WTC11 (cell line): ENCODE data around the gene SLU7.

Experiments used
- CTCF ChIP-seq: fragments of 200-600 bp; IDR thresholded peaks from 2 replicates; pipeline ENCODE4 v1.8.0; 2022; ENCODE audit warnings: antibody characterized with exemption
- NR2C2 ChIP-seq: sonication (generic); formaldehyde crosslinking; IDR thresholded peaks from 2 replicates; pipeline ENCODE4 v1.8.0; 2022; ENCODE audit warnings: mild to moderate bottlenecking, missing genetic modification reagents
- SMAD4 ChIP-seq: sonication (generic); formaldehyde crosslinking; IDR thresholded peaks from 2 replicates; pipeline ENCODE4 v1.8.0; 2022; ENCODE audit warnings: mild to moderate bottlenecking, missing genetic modification reagents
- TF ChIP-seq, protein P1 (sequence below): sonication (generic); formaldehyde crosslinking; IDR thresholded peaks from 2 replicates; pipeline ENCODE4 v1.8.1; 2022; ENCODE audit warnings: missing genetic modification reagents, borderline replicate concordance
- TF ChIP-seq, protein P2 (sequence below): sonication (generic); formaldehyde crosslinking; conservative IDR thresholded peaks from 2 replicates; pipeline ENCODE4 v1.8.1; 2022; ENCODE audit warnings: mild to moderate bottlenecking, missing genetic modification reagents

GRCh38 chr5:160444407-160444806 lies 25.5 kb upstream of the SLU7 start:
- TF ChIP-seq, protein P1, sequence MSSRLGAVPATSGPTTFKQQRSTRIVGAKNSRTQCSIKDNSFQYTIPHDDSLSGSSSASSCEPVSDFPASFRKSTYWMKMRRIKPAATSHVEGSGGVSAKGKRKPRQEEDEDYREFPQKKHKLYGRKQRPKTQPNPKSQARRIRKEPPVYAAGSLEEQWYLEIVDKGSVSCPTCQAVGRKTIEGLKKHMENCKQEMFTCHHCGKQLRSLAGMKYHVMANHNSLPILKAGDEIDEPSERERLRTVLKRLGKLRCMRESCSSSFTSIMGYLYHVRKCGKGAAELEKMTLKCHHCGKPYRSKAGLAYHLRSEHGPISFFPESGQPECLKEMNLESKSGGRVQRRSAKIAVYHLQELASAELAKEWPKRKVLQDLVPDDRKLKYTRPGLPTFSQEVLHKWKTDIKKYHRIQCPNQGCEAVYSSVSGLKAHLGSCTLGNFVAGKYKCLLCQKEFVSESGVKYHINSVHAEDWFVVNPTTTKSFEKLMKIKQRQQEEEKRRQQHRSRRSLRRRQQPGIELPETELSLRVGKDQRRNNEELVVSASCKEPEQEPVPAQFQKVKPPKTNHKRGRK = no peak
- TF ChIP-seq, protein P2, sequence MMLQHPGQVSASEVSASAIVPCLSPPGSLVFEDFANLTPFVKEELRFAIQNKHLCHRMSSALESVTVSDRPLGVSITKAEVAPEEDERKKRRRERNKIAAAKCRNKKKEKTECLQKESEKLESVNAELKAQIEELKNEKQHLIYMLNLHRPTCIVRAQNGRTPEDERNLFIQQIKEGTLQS (CRISPR knock-in tag) = no peak
- no peak for TF ChIP-seq CTCF
- TF ChIP-seq SMAD4 (CRISPR knock-in tag) = no peak
- TF ChIP-seq NR2C2 = no peak
